ENCODE results near the gene KCNF1. TPM values are rescaled to one million over a fixed set of nuclear protein-coding genes. Genes with fewer than 3 reads are reported as not detected.

The KCNF1 gene
- total RNA-seq, 1 experiment from 2014 or later = 1.3 TPM

DNA sequence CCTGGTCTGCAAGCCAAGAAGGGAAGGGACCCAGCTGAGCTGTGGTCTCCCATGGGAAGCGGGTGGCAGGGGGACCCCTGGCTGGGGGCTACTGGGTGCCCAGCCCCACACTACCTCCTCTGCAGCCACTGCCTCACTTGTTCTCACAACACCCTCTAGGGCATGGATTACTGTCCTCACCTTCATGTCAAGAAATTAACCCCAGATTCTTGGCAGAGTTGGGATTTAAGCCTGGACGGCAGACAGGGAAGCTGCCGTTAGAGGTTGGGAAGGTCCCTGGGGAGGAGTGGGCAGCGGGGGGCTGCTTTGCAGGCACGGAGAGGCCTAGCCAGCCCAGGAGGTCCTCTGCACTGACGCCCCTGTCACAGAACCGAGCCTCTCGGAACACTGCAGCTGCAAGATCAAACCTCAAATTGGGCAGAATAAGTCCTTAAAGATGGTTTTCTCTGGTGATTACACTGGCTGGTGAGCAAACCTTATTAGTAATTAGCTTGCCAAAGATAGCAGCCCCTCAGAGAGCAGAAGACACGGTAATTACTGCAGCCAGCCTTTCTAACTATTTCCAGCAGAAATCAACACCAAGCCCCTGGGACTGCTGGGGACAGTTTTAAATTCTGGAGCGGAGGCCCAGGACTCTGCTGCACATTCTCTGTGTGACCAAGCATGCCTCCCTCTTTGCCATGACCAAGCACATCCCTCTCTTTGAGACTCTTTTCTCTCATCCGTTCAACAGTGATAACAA, 35.9 kb downstream of the KCNF1 start:
- no peaks in the 10 kb centered on the region for H3K36me3 ChIP-seq (ENCODE audit: low read depth, low read length)
- H3K4me1 ChIP-seq (ENCODE audit: insufficient read depth, low read length) = peaks cover 14% of the 10 kb centered on the region
- DNase-seq (no peak), ATAC-seq (0 out of 2 replicates have a peak, but pooled peaks have one; percentile 10)
- ChIA-PET CTCF (interaction anchor here (1.2 kb wide), 1 partner anchor 115 kb away, joined by 4 read pairs; no protein-coding TSS in a partner anchor), POLR2A (ENCODE audit: unreplicated experiment) (interaction anchor here (0.7 kb wide), 2 partner anchors 12 to 203 kb away, joined by 3 read pairs; no protein-coding TSS in a partner anchor)
- H4K20me1 ChIP-seq (ENCODE audit: low read length) = no peaks in the 10 kb centered on the region
- no peaks in the 10 kb centered on the region for H3F3A ChIP-seq (ENCODE audit: low read length, unreplicated experiment)
- H3K9me3 ChIP-seq (ENCODE audit: low read length) = no peaks in the 10 kb centered on the region
- intact Hi-C loops (cut with micrococcal nuclease) = no loop called here
- no peak overlapping the region for H3K27ac ChIP-seq (ENCODE audit: low read length)
- H3K9ac ChIP-seq (ENCODE audit: low read length) = no peak overlapping the region
- BruUV-seq (replicated peaks) = no TSS peak
- H2AFZ ChIP-seq (ENCODE audit: low read length) = peak overlapping the region; percentile 73; the same call in 1 of the 2 replicates
- peak overlapping the region; percentile 47 for H3K4me2 ChIP-seq (ENCODE audit: low read length)
- no peak overlapping the region for H3K4me3 ChIP-seq (ENCODE audit: low read length)
- H3K27me3 ChIP-seq (ENCODE audit: low read length) = no peaks in the 10 kb centered on the region
- no peak for TF ChIP-seq EZH2 (IDR thresholded peaks at IDR 0.05; ENCODE audit: low read length, unreplicated experiment)
- TF ChIP-seq, protein P1, sequence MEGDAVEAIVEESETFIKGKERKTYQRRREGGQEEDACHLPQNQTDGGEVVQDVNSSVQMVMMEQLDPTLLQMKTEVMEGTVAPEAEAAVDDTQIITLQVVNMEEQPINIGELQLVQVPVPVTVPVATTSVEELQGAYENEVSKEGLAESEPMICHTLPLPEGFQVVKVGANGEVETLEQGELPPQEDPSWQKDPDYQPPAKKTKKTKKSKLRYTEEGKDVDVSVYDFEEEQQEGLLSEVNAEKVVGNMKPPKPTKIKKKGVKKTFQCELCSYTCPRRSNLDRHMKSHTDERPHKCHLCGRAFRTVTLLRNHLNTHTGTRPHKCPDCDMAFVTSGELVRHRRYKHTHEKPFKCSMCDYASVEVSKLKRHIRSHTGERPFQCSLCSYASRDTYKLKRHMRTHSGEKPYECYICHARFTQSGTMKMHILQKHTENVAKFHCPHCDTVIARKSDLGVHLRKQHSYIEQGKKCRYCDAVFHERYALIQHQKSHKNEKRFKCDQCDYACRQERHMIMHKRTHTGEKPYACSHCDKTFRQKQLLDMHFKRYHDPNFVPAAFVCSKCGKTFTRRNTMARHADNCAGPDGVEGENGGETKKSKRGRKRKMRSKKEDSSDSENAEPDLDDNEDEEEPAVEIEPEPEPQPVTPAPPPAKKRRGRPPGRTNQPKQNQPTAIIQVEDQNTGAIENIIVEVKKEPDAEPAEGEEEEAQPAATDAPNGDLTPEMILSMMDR (conservative IDR thresholded peaks at IDR 0.05; ENCODE audit: low read depth, low read length) = no peak
- TF ChIP-seq EZH2phosphoT487 (IDR thresholded peaks at IDR 0.05; ENCODE audit: borderline replicate concordance, low read length) = no peak
- no peaks in the 10 kb centered on the region for H3K9me2 ChIP-seq (replicated peaks; ENCODE audit: low read length)
- H3K79me2 ChIP-seq (ENCODE audit: low read length) = no peaks in the 10 kb centered on the region

DNA sequence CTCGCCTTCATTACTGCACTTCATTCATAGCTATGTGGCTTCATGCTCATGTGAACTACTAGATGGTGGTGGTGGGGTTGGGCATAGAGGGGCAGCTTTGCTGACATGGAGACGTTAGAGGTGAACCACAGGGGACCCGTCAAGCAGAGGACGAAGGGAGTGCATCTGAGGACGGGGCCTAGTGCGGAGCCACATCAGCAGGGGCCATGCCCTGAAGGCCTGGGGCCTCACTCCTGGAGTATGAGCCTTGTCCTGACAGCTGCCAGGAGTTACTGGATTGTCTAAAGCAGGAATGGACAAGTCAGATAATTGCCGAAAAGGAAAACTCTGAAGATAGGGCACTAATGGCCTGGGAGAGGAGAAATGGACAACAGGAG, 36.4 kb downstream of the KCNF1 start:
- POLR2A ChIA-PET (ENCODE audit: unreplicated experiment) = interaction anchor here (0.7 kb wide), 2 partner anchors 12 to 203 kb away, joined by 3 read pairs; no protein-coding TSS in a partner anchor
- no peak overlapping the region for H3K4me3 ChIP-seq (ENCODE audit: low read length)
- no TSS peak for BruUV-seq (replicated peaks)
- H3K9ac ChIP-seq (ENCODE audit: low read length) = no peak overlapping the region
- no peaks in the 10 kb centered on the region for H3K27me3 ChIP-seq (ENCODE audit: low read length)
- intact Hi-C loops (cut with micrococcal nuclease) = no loop called here
- no peaks in the 10 kb centered on the region for H3F3A ChIP-seq (ENCODE audit: low read length, unreplicated experiment)
- TF ChIP-seq EZH2 (IDR thresholded peaks at IDR 0.05; ENCODE audit: low read length, unreplicated experiment) (no peak), EZH2phosphoT487 (IDR thresholded peaks at IDR 0.05; ENCODE audit: borderline replicate concordance, low read length) (no peak)
- TF ChIP-seq, protein P1 (conservative IDR thresholded peaks at IDR 0.05; ENCODE audit: low read depth, low read length) = no peak
- H3K4me1 ChIP-seq (ENCODE audit: insufficient read depth, low read length) = peaks cover 14% of the 10 kb centered on the region
- no peak overlapping the region for H2AFZ ChIP-seq (ENCODE audit: low read length)
- H3K79me2 ChIP-seq (ENCODE audit: low read length) = no peaks in the 10 kb centered on the region
- CTCF ChIA-PET = no interaction called here
- H3K9me3 ChIP-seq (ENCODE audit: low read length) = no peaks in the 10 kb centered on the region
- DNase-seq (no peak), ATAC-seq (no peak)
- H3K36me3 ChIP-seq (ENCODE audit: low read depth, low read length) = no peaks in the 10 kb centered on the region
- H4K20me1 ChIP-seq (ENCODE audit: low read length) = no peaks in the 10 kb centered on the region
- no peak overlapping the region for H3K27ac ChIP-seq (ENCODE audit: low read length)
- H3K9me2 ChIP-seq (replicated peaks; ENCODE audit: low read length) = no peaks in the 10 kb centered on the region
- no peak overlapping the region for H3K4me2 ChIP-seq (ENCODE audit: low read length)
